Natural killer cell (primary cell): ENCODE data around the gene TRMT1L. TPM values are rescaled to one million over a fixed set of nuclear protein-coding genes. Genes with fewer than 3 reads are reported as not detected.

Experiments
- ATAC-seq, 3 donors: fragments of 150-1000 bp in 2 of 3; fragments of 200-7000 bp in 1 of 3; cut with Tn5 transposase; 1 replicate in 1 of 3; 2 replicates in 2 of 3; pipeline ENCODE4 v1.10.0; 2021; ENCODE audit warnings: mild to moderate bottlenecking in 2 of 3, moderate library complexity in 2 of 3
- DNase-seq, 2 donors: peaks; one replicate each; pipeline versions ENCODE4 v3.0.0 to v3.0.0-alpha.2; 2013 to 2021; ENCODE audit warnings: mixed read lengths in 1 of 2
- H3K27ac ChIP-seq: one replicate; pipeline ENCODE4 v1.5.1; 2013; ENCODE audit warnings: mild to moderate bottlenecking, low read length
- H3K27me3 ChIP-seq: one replicate; pipeline ENCODE4 v1.6.1; 2013; ENCODE audit warnings: low read length; ENCODE audit not compliant: control insufficient read depth, insufficient read depth
- H3K36me3 ChIP-seq: one replicate; pipeline ENCODE4 v1.6.1; 2013; ENCODE audit warnings: low read length; ENCODE audit not compliant: control insufficient read depth, insufficient read depth
- H3K4me1 ChIP-seq: one replicate; pipeline ENCODE4 v1.6.1; 2013; ENCODE audit warnings: low read length; ENCODE audit not compliant: control insufficient read depth, insufficient read depth
- H3K4me3 ChIP-seq: one replicate; pipeline ENCODE4 v1.5.1; 2013; ENCODE audit warnings: low read length
- H3K9me3 ChIP-seq: one replicate; pipeline ENCODE4 v1.6.1; 2013; ENCODE audit warnings: low read length; ENCODE audit not compliant: control insufficient read depth, insufficient read depth
- H3K27ac Mint-ChIP-seq, 2 donors: one replicate each; pipeline ENCODE4 v1.8.0; 2022; ENCODE audit warnings: mild to moderate bottlenecking in 2 of 2, mixed read lengths in 2 of 2, moderate library complexity in 1 of 2
- H3K27me3 Mint-ChIP-seq, 2 donors: one replicate each; pipeline ENCODE4 v1.8.0; 2022; ENCODE audit warnings: low read depth in 2 of 2, mixed read lengths in 2 of 2
- H3K36me3 Mint-ChIP-seq: one replicate; pipeline ENCODE4 v1.8.0; 2022; ENCODE audit warnings: mixed read lengths
- H3K4me1 Mint-ChIP-seq, 2 donors: one replicate each; pipeline ENCODE4 v1.8.0; 2022; ENCODE audit warnings: mixed read lengths in 2 of 2
- H3K4me3 Mint-ChIP-seq: one replicate; pipeline ENCODE4 v1.8.0; 2022; ENCODE audit warnings: mild to moderate bottlenecking, moderate library complexity, mixed read lengths
- H3K9me3 Mint-ChIP-seq, 2 donors: one replicate each; pipeline ENCODE4 v1.8.0; 2022; ENCODE audit warnings: mixed read lengths in 2 of 2
- CTCF ChIP-seq: fragments of 200-600 bp; IDR thresholded peaks from one replicate; pipeline ENCODE4 v1.8.0; 2022; ENCODE audit warnings: antibody characterized with exemption
- WGBS: methylation state at CpG from one replicate; pipeline ENCODE4 v1.1.7; 2013; ENCODE audit warnings: missing lambda C conversion rate; ENCODE audit not compliant: insufficient coverage; 5-methylcytosine and 5-hydroxymethylcytosine counted together
- intact Hi-C: fragments of 100-400 bp; cut with micrococcal nuclease; formaldehyde crosslinking; loops from one replicate; pipeline ENCODE4 v1.14.2; 2022
- total RNA-seq, 4 donors: library from RNA; stranded (reverse); fragments of 120-200 nt in 1 of 4; gene quantifications; one replicate each; pipeline versions ENCODE4 v1.2.3 to v1.2.4, GENCODE V29; 2013 to 2022

The TRMT1L gene
- total RNA-seq, 3 donors from 2014 or later (not counting 1 experiment from before 2014, with no cell fraction given), result 4.4 to 8.2 (median 4.9) TPM

- H3K4me3 Mint-ChIP-seq, result no peak overlapping the region
- no peak for TF ChIP-seq CTCF
- ATAC-seq (no peak), DNase-seq (no peak)
- no peaks in the 10 kb centered on the region for H3K9me3 Mint-ChIP-seq
- intact Hi-C loops, result loop anchor here (10.0 kb wide), 1 partner anchor 543 kb away; no protein-coding TSS in a partner anchor
- peaks cover 8% of the 10 kb centered on the region for H3K36me3 Mint-ChIP-seq
- Histone ChIP-seq H3K36me3 (peaks cover 34% of the 10 kb centered on the region), H3K27ac (no peak overlapping the region), H3K4me1 (peaks cover 8% of the 10 kb centered on the region), H3K4me3 (no peak overlapping the region), H3K9me3 (no peaks in the 10 kb centered on the region), H3K27me3 (no peaks in the 10 kb centered on the region)
- 75% methylated on average over 2 of the region's 3 CpGs for WGBS
- peaks cover 16 to 29% of the 10 kb centered on the region in 2 donors for H3K4me1 Mint-ChIP-seq
- H3K27me3 Mint-ChIP-seq, result no peaks in the 10 kb centered on the region
- peak overlapping the region in 1 of 2 donors; percentile 0 for H3K27ac Mint-ChIP-seq
These were observed 4.5 kb downstream of the TRMT1L start for GRCh38 chr1:185152187-185152767.

GRCh38 chr1:185151215-185151614, 5.5 kb downstream of the TRMT1L start:
- Mint-ChIP-seq H3K36me3 (peaks cover 8% of the 10 kb centered on the region), H3K4me1 (peaks cover 8 to 21% of the 10 kb centered on the region in 2 donors), H3K27me3 (no peaks in the 10 kb centered on the region), H3K9me3 (no peaks in the 10 kb centered on the region), H3K4me3 (no peak overlapping the region), H3K27ac (no peak overlapping the region)
- 92% methylated on average over 2 of the region's 5 CpGs for WGBS
- no peaks in the 10 kb centered on the region for H3K27me3 ChIP-seq
- no peak overlapping the region for H3K4me3 ChIP-seq
- DNase-seq (no peak), ATAC-seq (no peak)
- no peaks in the 10 kb centered on the region for H3K9me3 ChIP-seq
- intact Hi-C loops, result loop anchor here (10.0 kb wide), 1 partner anchor 544 kb away; no protein-coding TSS in a partner anchor
- no peak overlapping the region for H3K27ac ChIP-seq
- H3K36me3 ChIP-seq, result peaks cover 36% of the 10 kb centered on the region
- peaks cover 8% of the 10 kb centered on the region for H3K4me1 ChIP-seq
- no peak for TF ChIP-seq CTCF

GRCh38 chr1:185144233-185144632, 12.5 kb downstream of the TRMT1L start:
- Mint-ChIP-seq H3K4me1 (no peaks in the 10 kb centered on the region), H3K9me3 (no peaks in the 10 kb centered on the region), H3K27ac (no peak overlapping the region), H3K4me3 (no peak overlapping the region), H3K27me3 (no peaks in the 10 kb centered on the region), H3K36me3 (peaks cover 14% of the 10 kb centered on the region)
- Histone ChIP-seq H3K27me3 (no peaks in the 10 kb centered on the region), H3K36me3 (peaks cover 58% of the 10 kb centered on the region), H3K9me3 (no peaks in the 10 kb centered on the region), H3K4me1 (no peaks in the 10 kb centered on the region), H3K27ac (no peak overlapping the region), H3K4me3 (no peak overlapping the region)
- DNase-seq (no peak), ATAC-seq (no peak)
- intact Hi-C loops, result no loop called here
- no peak for TF ChIP-seq CTCF

- Mint-ChIP-seq H3K36me3 (peaks cover 19% of the 10 kb centered on the region), H3K27me3 (no peaks in the 10 kb centered on the region), H3K27ac (no peak overlapping the region), H3K4me1 (no peaks in the 10 kb centered on the region), H3K4me3 (no peak overlapping the region), H3K9me3 (no peaks in the 10 kb centered on the region)
- Histone ChIP-seq H3K36me3 (peaks cover 42% of the 10 kb centered on the region), H3K27me3 (no peaks in the 10 kb centered on the region), H3K27ac (no peak overlapping the region), H3K4me3 (no peak overlapping the region), H3K9me3 (no peaks in the 10 kb centered on the region), H3K4me1 (no peaks in the 10 kb centered on the region)
- 95% methylated on average over 4 of the region's 4 CpGs for WGBS
- intact Hi-C loops, result no loop called here
- TF ChIP-seq CTCF, result no peak
- ATAC-seq (no peak), DNase-seq (no peak)
These were observed 17.5 kb downstream of the TRMT1L start for GRCh38 chr1:185139246-185139645.
